Measurements from ENCODE around the gene ZNF296.

- TF ChIP-seq CTCF (IDR thresholded peaks at IDR 0.05; ENCODE audit: insufficient read depth, low read length, poor library complexity, severe bottlenecking): no peak
- no peak for TF ChIP-seq EZH2phosphoT487 (conservative IDR thresholded peaks at IDR 0.05; ENCODE audit: low read length)
These were observed 38.7 kb downstream of the ZNF296 start for GRCh38 chr19:45037393-45038169.
